ENCODE data around the gene CARD10.

DNA sequence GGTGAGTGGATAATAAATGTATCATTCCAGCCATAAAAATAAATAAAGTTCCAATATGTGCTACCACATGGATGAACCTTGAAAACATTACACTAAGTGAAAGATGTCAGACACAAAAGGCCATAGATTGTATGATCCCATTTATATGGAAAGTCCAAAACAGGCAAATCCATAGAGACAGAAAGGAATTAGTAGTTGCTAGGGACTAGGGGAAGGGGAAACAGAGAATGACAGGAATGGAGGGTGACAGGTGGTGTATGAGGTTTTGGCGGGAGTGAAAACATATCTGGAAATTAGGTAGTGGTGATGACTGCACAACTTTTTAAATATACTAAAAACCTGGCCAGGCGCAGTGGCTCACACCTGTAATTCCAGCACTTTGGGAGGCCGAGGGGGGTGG lies 15.2 kb upstream of the CARD10 start:
- no peak for TF ChIP-seq EZH2 (IDR thresholded peaks at IDR 0.05; ENCODE audit: borderline replicate concordance, low read length)
- TF ChIP-seq, protein P1, sequence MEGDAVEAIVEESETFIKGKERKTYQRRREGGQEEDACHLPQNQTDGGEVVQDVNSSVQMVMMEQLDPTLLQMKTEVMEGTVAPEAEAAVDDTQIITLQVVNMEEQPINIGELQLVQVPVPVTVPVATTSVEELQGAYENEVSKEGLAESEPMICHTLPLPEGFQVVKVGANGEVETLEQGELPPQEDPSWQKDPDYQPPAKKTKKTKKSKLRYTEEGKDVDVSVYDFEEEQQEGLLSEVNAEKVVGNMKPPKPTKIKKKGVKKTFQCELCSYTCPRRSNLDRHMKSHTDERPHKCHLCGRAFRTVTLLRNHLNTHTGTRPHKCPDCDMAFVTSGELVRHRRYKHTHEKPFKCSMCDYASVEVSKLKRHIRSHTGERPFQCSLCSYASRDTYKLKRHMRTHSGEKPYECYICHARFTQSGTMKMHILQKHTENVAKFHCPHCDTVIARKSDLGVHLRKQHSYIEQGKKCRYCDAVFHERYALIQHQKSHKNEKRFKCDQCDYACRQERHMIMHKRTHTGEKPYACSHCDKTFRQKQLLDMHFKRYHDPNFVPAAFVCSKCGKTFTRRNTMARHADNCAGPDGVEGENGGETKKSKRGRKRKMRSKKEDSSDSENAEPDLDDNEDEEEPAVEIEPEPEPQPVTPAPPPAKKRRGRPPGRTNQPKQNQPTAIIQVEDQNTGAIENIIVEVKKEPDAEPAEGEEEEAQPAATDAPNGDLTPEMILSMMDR (conservative IDR thresholded peaks at IDR 0.05 in 1 of 2, IDR thresholded peaks at IDR 0.05 in 1 of 2; ENCODE audit: extremely low read depth in 1 of 2, insufficient read depth in 1 of 2, low read depth in 1 of 2, low read length in 2 of 2), result no peak

Data from mammary epithelial cell (primary cell).